ENCODE measurements around the gene PSMB5. TPM values are rescaled to one million over a fixed set of nuclear protein-coding genes. Genes with fewer than 3 reads are reported as not detected.

PSMB5 gene
- total and polyA plus RNA-seq, 9 of the 15 experiments (the other 6 are each of a cell fraction or from before 2014, with no cell fraction given), result 198 to 1,870 (median 269) TPM

DNA sequence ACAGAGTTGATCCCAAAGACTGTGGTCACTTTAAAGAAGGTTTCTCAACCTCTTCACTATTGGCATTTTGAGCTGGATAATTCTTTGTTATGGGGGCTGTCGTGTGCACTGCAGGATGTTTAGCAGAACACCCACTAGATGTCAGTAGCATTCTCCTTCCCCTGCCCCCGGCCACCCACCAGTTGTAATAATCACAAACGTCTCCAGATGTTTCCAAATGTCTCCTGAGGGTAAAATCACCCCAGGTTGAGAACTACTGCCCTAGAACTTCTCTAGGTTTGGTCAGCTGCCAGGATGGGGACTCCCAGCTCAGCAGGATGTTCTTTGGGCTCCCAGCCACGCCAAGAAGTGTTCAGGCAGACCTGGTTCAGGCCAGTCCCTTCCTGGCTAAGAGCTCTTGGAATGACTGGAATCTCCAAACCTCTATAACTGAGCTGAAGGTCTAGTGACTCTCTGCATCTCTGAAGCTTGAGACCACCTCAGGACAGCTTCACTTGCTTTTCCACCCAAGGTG is 39.9 kb downstream of the PSMB5 start (continued):
- TF ChIP-seq, protein P1, sequence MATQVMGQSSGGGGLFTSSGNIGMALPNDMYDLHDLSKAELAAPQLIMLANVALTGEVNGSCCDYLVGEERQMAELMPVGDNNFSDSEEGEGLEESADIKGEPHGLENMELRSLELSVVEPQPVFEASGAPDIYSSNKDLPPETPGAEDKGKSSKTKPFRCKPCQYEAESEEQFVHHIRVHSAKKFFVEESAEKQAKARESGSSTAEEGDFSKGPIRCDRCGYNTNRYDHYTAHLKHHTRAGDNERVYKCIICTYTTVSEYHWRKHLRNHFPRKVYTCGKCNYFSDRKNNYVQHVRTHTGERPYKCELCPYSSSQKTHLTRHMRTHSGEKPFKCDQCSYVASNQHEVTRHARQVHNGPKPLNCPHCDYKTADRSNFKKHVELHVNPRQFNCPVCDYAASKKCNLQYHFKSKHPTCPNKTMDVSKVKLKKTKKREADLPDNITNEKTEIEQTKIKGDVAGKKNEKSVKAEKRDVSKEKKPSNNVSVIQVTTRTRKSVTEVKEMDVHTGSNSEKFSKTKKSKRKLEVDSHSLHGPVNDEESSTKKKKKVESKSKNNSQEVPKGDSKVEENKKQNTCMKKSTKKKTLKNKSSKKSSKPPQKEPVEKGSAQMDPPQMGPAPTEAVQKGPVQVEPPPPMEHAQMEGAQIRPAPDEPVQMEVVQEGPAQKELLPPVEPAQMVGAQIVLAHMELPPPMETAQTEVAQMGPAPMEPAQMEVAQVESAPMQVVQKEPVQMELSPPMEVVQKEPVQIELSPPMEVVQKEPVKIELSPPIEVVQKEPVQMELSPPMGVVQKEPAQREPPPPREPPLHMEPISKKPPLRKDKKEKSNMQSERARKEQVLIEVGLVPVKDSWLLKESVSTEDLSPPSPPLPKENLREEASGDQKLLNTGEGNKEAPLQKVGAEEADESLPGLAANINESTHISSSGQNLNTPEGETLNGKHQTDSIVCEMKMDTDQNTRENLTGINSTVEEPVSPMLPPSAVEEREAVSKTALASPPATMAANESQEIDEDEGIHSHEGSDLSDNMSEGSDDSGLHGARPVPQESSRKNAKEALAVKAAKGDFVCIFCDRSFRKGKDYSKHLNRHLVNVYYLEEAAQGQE (IDR thresholded peaks at IDR 0.05; ENCODE audit: borderline replicate concordance), result peak; percentile 81
- TF ChIP-seq, protein P1 (CRISPR knock-in tag; IDR thresholded peaks at IDR 0.05; ENCODE audit: low read depth), result no peak
- TF ChIP-seq YY1 (IDR thresholded peaks at IDR 0.05; ENCODE audit: borderline replicate concordance in 1 of 3, control insufficient read depth in 1 of 3, extremely low read depth in 1 of 3, insufficient read depth in 3 of 3, insufficient read length in 1 of 3, insufficient replicate concordance in 2 of 3, low read depth in 1 of 3, low read length in 2 of 3) (no peak), ZNF143 (CRISPR knock-in tag; IDR thresholded peaks at IDR 0.05) (no peak), EGR1 (conservative IDR thresholded peaks at IDR 0.05) (peak; percentile 70), ZNF444 (CRISPR knock-in tag; IDR thresholded peaks at IDR 0.05) (no peak), DIDO1 (tag; IDR thresholded peaks at IDR 0.05; ENCODE audit: low read depth) (no peak), ZNF263 (CRISPR knock-in tag; IDR thresholded peaks at IDR 0.05; ENCODE audit: borderline replicate concordance) (no peak), ZNF445 (CRISPR knock-in tag; IDR thresholded peaks at IDR 0.05; ENCODE audit: low read depth) (no peak), TEAD2 (tag; IDR thresholded peaks at IDR 0.05) (no peak), KLF16 (IDR thresholded peaks at IDR 0.05) (peak; percentile 11; the same call in 1 of the 2 replicates), CBX8 (IDR thresholded peaks at IDR 0.05; ENCODE audit: borderline replicate concordance, extremely low read depth, low read depth, low read length, poor library complexity, severe bottlenecking) (no peak), SMAD3 (CRISPR knock-in tag; conservative IDR thresholded peaks at IDR 0.05) (no peak), CHD1 (IDR thresholded peaks at IDR 0.05; ENCODE audit: low read length) (no peak), CHD4 (IDR thresholded peaks at IDR 0.05; ENCODE audit: insufficient read depth, insufficient replicate concordance, low read depth, low read length, poor library complexity, severe bottlenecking) (no peak), SRF (CRISPR knock-in tag; IDR thresholded peaks at IDR 0.05) (no peak), C11orf30 (IDR thresholded peaks at IDR 0.05; ENCODE audit: low read depth) (no peak), NCOA1 (IDR thresholded peaks at IDR 0.05; ENCODE audit: low read depth) (no peak)
- TF ChIP-seq, protein P2, sequence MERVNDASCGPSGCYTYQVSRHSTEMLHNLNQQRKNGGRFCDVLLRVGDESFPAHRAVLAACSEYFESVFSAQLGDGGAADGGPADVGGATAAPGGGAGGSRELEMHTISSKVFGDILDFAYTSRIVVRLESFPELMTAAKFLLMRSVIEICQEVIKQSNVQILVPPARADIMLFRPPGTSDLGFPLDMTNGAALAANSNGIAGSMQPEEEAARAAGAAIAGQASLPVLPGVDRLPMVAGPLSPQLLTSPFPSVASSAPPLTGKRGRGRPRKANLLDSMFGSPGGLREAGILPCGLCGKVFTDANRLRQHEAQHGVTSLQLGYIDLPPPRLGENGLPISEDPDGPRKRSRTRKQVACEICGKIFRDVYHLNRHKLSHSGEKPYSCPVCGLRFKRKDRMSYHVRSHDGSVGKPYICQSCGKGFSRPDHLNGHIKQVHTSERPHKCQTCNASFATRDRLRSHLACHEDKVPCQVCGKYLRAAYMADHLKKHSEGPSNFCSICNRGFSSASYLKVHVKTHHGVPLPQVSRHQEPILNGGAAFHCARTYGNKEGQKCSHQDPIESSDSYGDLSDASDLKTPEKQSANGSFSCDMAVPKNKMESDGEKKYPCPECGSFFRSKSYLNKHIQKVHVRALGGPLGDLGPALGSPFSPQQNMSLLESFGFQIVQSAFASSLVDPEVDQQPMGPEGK (CRISPR knock-in tag; IDR thresholded peaks at IDR 0.05; ENCODE audit: borderline replicate concordance), result no peak
